Right atrium auricular region (tissue), 2 donors: Measurements from ENCODE around the gene BICRA. TPM values are rescaled to one million over a fixed set of nuclear protein-coding genes. Genes with fewer than 3 reads are reported as not detected.

Experiments
- DNase-seq: peaks from one replicate; pipeline ENCODE4 v3.0.0-alpha.2; 2019; ENCODE audit warnings: low spot score
- H3K27ac ChIP-seq, 2 donors: fragments of 200-600 bp; sonication (generic); 1 replicate in 1 of 2; 2 replicates in 1 of 2; pipeline ENCODE4 v1.5.1; 2016 to 2019
- H3K27me3 ChIP-seq, 2 donors: fragments of 200-600 bp; sonication (generic); one replicate each; pipeline versions ENCODE4 v1.5.1 to v1.6.0; 2017 to 2019
- H3K36me3 ChIP-seq: fragments of 200-600 bp; sonication (generic); one replicate; pipeline ENCODE4 v1.5.1; 2016
- H3K4me1 ChIP-seq, 2 donors: fragments of 200-600 bp; sonication (generic); one replicate each; pipeline versions ENCODE4 v1.5.1 to v1.6.0; 2017 to 2019
- H3K4me3 ChIP-seq, 2 donors: fragments of 200-600 bp; sonication (generic); 1 replicate in 1 of 2; 2 replicates in 1 of 2; pipeline ENCODE4 v1.5.1; 2017 to 2019; ENCODE audit warnings: mild to moderate bottlenecking in 1 of 2, moderate library complexity in 1 of 2
- H3K9me3 ChIP-seq, 2 donors: fragments of 200-600 bp; sonication (generic); one replicate each; pipeline ENCODE4 v1.5.1; 2019
- CTCF ChIP-seq, 2 donors: fragments of 200-600 bp; sonication (generic); IDR thresholded peaks; one replicate each; pipeline ENCODE4 v1.5.1; 2019; ENCODE audit warnings: antibody characterized with exemption in 2 of 2
- total RNA-seq, 2 donors: library from RNA; depleted of rRNA; stranded (reverse); fragments of >200 nt; gene quantifications; one replicate each; pipeline ENCODE4 v1.1.0, GENCODE V29; 2016

The BICRA gene
- total RNA-seq, 2 donors from 2014 or later: 7.0 to 12.6 TPM

- H3K27ac ChIP-seq: no peak overlapping the region
- peaks cover 46% of the 10 kb centered on the region for H3K36me3 ChIP-seq
- no peaks in the 10 kb centered on the region for H3K4me1 ChIP-seq
- H3K27me3 ChIP-seq: no peaks in the 10 kb centered on the region
- no peak for TF ChIP-seq CTCF (IDR thresholded peaks at IDR 0.05)
- no peaks in the 10 kb centered on the region for H3K9me3 ChIP-seq
- H3K4me3 ChIP-seq: no peak overlapping the region
- no peak for DNase-seq
Observed at GRCh38 chr19:47679922-47680857, 71.3 kb downstream of the BICRA start.

GRCh38 chr19:47680858-47681332 is 72.0 kb downstream of the BICRA start:
- Histone ChIP-seq H3K27me3 (no peaks in the 10 kb centered on the region), H3K36me3 (peaks cover 42% of the 10 kb centered on the region), H3K9me3 (no peaks in the 10 kb centered on the region), H3K4me3 (no peak overlapping the region), H3K27ac (no peak overlapping the region), H3K4me1 (no peaks in the 10 kb centered on the region)
- no peak for DNase-seq
- TF ChIP-seq CTCF (IDR thresholded peaks at IDR 0.05): no peak

- no peak overlapping the region for H3K27ac ChIP-seq
- no peak overlapping the region for H3K4me3 ChIP-seq
- no peak for DNase-seq
- H3K4me1 ChIP-seq: no peaks in the 10 kb centered on the region
- no peak for TF ChIP-seq CTCF (IDR thresholded peaks at IDR 0.05)
- no peaks in the 10 kb centered on the region for H3K9me3 ChIP-seq
- no peaks in the 10 kb centered on the region for H3K27me3 ChIP-seq
- H3K36me3 ChIP-seq: peaks cover 42% of the 10 kb centered on the region
Observed at GRCh38 chr19:47681388-47681787, 72.5 kb downstream of the BICRA start.

- H3K4me3 ChIP-seq: no peak overlapping the region
- no peaks in the 10 kb centered on the region for H3K9me3 ChIP-seq
- DNase-seq: no peak
- no peak for TF ChIP-seq CTCF (IDR thresholded peaks at IDR 0.05)
- H3K27me3 ChIP-seq: no peaks in the 10 kb centered on the region
- no peak overlapping the region for H3K27ac ChIP-seq
- H3K36me3 ChIP-seq: peaks cover 38% of the 10 kb centered on the region
- no peaks in the 10 kb centered on the region for H3K4me1 ChIP-seq
Observed at GRCh38 chr19:47681936-47682335, 73.0 kb downstream of the BICRA start.

- H3K36me3 ChIP-seq: peaks cover 29% of the 10 kb centered on the region
- H3K9me3 ChIP-seq: no peaks in the 10 kb centered on the region
- no peaks in the 10 kb centered on the region for H3K27me3 ChIP-seq
- no peak overlapping the region for H3K4me3 ChIP-seq
- H3K4me1 ChIP-seq: no peaks in the 10 kb centered on the region
- no peak for DNase-seq
- no peak overlapping the region for H3K27ac ChIP-seq
- no peak for TF ChIP-seq CTCF (IDR thresholded peaks at IDR 0.05)
Observed at GRCh38 chr19:47682939-47683338, 74.0 kb downstream of the BICRA start.
